Epidermal melanocyte (primary cell): Measurements from ENCODE around the gene LEFTY2.
"Not testable (repeated sequence)": the region's sequence is repeated elsewhere in the genome, so short reads cannot be mapped to it uniquely, and the experiment has no call there.

Experiments used
- DNase-seq: peaks from one replicate; pipeline ENCODE4 v3.0.0; 2011; ENCODE audit warnings: low spot score; ENCODE audit not compliant: insufficient read length

LEFTY2 gene

DNA sequence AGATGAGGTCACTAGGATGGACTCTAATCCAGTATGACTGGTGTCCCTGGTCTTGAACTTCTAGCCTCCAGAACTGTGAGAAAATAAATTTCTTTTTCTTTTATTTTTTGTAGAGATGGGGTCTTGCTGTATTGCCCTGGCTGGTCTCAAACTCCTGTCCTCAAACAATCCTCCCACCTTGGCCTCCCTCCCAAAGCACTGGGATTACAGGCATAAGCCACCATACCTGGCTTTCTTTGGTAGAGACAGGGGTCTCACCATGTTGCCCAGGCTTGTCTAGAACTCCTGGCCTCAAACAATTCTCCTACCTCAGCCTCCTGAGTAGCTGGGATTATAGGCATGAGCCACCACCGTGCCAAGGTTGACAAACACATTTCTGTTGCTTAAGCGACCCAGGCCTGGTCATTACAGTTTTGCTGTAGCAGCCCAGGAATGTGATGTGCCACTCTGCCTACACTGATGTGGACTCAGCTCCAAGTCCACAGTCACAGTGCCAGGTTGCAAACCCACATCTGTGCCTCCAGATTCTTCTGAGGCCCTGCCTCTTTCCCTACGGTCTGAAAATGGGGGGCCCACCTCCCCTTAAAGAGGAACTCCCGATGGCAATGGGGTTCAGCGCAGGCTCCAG lies 32.9 kb downstream of the LEFTY2 start:
- no peak for DNase-seq

DNA sequence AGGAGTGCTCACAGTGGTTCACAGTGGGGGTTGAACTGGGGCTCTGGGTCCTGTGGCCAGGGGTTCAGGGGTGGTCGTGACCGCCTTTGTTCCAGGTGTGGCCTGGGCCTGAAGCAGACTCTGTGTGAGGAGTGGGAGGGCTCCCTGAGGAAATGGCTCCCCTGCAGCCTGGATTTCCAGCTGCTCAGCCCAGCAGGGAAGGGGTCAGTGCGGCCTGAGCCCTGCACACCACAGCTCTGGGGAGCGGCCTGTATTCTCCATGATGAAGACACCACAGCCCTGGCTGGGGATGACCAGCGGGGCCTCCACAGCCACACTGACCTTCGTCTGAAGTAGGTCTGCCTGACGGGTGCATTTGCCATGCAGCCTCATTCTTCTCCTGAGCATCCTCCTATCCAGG lies 33.7 kb downstream of the LEFTY2 start:
- no peak for DNase-seq

DNA sequence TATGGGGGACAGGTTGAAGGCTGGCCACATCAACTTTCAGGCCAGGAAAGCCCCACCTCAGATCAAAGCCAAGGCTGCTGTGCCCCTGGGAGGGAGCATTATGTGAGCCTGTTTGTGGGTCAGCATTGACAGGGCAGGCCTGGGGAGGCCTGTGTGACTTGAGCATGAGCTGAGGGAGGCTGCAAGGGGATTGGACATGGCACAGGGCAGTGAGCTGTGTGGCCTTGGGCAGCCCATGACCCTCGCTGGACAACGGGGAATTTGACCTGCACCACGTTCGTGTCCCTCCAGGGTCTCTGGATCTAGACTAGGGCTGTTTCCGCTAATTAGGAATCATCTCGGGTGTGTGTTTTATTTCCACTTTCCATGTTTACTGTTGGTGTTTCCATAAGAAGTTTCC lies 34.6 kb downstream of the LEFTY2 start:
- DNase-seq, result no peak

DNA sequence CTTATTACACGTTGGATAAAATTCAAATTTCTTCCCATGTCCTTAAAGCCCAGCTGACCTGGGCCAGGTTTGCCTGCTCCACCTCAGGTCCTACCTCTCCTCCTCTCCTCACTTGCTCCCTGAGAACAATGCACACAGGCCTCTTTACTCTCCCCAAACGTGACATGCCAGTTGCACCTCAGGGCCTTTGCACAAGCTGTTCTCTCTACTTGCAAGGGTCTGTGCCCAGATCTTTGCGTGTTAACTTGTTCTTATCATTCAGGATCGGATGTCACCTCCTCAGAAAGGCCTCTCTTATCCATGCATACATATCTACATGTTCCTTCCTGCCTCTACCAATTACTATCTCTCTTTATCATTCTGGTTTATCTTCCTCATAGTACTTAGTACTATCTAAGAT lies 37.4 kb downstream of the LEFTY2 start:
- DNase-seq, result no peak

DNA sequence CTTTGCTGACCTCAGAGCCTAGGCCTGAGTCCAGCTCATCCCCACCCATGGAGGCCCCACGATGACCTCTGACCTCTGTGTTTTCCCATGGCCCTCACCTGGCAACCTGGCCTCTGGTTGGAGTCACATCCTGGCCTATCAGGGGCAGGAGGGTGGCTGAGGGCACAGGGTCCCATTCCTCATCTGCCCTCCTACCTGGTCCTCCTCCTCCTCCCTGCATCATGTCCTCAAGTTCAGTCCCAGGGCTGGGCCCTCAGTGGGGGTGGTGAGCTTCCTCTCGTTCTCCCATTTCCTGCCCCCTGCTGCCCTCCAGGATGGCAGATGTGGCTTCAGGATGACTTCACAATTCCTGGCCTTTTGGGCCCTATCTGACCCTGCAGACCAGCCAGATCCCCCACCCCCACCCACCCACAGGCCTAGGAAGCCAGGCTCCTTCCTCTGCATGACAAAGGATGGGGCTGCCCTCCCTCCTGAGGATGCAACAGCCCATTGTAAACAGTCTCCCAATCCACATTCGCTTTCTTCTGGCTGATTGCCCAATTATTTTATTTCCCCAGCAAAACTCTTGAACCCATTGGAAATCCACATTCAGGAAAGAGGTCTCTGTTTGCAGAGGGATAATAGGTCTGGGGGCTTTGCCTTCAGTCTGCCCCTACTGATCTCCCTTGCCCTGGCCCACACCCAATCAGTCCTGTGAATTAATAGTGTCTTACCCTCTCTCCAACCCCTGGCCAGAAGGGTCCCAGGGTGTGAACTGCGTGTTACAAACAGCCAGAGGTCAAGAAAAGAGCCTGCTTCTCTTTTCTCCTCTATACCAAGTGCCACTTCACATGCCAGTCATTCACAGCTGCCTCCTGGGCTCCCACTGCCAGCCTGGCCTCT lies 41.7 kb downstream of the LEFTY2 start:
- DNase-seq, result no peak

DNA sequence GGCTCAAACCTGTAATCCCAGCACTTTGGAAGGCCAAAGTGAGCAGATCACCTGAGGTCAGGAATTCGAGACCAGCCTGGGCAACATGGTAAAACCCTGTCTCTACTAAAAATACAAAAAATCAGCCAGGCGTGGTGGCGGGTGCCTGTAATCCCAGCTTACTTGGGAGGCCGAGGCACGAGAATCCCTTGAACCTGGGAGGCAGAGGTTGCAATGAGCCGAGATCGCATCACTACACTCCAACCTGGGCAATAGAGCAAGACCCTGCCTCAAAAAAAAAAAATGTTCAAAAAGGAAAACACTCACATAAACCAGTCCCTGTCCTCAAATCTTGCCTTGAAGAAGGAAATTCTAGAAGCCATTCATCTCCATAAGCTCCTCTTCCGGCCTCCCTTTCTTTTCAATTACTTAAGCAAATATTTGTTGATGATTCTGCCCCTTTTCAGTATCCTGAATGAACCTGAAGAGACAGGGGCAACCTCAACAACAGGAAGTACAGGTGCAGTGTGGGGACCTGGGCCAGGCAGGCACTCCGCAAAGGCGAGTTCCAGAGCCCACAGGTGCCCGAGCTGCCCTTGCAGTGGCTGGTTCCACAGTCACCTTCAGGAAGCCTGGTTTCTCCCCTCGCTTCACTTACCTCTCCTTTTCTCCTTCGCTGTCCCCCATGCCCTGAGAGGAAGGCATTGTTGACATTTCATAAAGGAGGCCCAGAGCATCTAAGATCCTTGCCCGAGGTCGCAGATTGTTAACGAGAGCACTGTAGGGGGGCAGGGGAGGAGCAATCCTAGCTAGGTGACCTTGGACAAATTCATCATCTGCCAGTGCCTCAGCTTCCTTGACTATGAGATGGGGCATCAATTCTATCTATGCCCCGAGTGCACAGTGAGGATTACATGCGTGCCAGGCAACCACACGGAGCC lies 43.2 kb downstream of the LEFTY2 start:
- no peak for DNase-seq

DNA sequence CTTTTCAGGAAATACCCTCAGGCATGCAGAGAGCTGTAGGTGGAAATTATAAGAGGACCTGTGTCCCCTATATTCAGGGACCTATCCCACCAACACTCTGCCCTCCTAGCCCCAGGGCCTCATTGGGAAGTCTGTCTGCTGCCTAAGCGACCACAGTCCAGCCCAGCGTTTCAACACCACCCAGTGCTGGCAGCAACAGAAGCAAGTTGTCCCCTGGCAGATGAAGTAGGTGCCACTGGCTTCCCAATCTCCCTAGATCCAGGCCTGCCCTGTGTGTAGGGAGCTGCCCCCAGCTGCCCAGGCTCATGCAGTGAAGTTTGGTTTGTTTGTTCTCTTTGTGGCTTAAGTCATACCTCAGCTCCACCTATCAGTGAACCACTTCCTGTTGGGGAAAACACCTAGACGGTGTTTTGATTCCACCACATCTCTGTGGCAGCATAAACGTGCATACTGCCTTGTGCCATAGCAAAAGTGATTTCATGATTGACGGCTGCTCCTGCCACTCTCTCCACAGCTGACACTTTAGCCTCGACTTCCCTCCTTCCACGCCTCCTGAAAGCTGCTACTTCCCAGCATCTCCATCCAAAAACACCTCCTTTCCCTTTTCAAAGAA lies 44.0 kb downstream of the LEFTY2 start:
- DNase-seq, result no peak

DNA sequence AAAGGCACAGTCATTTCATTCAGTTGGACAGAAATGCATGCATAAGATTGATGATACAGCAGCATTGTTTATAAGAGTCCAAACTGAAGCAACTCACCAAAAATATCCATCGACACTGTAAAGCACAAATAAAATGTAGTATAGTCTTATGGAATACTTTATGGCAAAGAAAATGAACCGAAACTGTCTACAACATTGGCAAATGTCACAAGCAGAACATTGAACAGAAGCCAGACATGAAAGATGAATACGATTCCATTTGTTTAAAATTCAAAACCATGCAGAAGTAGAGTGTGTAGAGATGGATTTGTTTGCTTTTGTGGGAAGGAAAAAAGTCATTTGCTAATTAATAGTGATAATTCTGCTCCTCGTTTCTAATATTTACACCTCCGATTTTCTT lies 44.5 kb downstream of the LEFTY2 start:
- no peak for DNase-seq

DNA sequence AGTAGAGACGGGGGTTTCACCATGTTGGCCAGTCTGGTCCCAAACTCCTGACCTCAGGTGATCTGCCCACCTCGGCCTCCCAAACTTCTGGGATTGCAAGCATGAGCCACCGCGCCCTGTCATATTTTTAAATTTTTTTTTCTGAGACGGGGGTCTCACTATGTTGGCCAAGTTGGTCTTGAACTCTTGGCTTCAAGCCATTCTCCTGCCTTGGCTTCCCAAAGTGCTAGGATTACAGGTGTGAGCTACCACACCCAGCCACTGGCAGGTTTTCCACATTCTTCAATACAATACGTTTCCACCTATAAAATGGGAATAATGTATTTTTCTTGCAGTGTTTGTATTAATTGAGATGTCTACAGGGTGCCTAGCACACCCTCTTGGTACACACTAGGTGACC lies 48.7 kb downstream of the LEFTY2 start:
- no peak for DNase-seq

DNA sequence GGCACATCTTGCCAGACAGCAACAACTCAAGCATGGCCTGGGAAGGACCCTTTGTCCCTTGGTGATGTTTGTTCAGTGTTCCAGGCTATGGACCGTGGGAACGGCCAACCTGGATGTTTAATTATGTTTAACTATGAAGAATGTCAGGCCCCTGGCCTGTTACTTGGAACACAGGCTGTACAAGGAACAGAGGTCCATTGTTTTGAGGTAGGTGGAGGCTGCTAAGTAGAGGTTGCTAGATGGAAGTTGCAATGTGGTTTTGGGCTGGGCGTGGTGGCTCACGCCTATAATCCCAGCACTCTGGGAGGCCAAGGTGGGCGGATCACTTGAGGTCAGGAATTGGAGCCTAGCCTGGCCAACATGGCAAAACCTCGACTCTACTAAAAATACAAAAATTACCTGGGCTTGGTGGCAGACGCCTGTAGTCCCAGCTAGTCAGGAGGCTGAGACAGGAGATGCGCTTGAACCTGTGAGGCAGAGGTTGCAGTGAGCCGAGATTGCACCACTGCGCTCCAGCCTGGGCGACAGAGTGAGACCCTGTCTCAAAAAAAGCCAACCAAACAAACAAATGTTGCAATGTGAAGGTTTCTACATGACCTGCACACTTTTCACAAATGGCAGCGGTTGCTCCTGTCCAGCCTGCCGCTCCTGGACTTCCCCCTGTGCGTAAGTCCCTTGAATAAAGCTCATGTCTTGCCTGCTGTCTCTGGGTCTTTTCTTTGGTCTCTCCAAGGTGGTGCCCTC lies 49.6 kb downstream of the LEFTY2 start:
- no peak for DNase-seq

DNA sequence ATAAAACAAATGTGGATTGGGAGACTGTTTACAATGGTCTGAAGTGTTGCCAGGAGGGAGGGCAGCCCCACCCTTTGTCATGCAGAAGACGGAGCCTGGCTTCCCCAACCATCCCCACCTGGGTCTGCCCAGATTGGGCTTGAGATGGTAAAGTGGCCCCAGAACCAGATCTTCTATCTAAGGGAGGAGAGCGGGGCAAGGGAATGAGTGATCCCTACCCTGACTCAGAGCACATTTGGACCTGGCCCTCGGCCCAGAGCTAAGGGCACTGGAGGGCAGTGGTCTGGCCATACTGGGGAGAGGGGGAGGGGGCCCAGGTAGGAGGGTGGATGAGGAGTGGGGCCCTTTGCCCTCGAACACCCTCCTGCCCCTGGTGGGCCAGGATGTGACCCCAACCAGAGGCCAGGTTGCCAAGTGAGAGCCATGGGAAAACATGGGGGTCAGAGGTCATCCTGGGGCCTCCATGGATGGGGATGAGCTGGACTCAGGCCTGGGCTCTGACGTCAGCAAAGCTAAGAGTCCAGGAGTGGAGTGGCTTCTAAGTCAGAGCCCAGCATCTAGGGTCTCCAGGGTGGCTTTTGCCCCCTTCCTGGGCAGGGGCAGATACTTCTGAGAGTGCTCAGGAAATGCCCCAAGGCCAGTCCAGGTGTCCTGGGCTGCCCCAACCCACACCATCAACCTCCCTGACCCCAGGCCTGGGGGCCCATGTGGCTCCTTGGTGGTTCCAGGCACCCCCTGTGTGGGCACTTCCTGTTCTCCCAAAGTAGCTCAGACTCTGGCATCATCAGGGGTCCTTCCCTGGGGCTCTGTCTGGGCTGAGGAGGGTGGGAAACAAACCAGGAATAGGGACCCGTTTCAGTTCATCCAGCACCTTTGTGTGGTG lies 50.4 kb downstream of the LEFTY2 start:
- DNase-seq, result no peak

DNA sequence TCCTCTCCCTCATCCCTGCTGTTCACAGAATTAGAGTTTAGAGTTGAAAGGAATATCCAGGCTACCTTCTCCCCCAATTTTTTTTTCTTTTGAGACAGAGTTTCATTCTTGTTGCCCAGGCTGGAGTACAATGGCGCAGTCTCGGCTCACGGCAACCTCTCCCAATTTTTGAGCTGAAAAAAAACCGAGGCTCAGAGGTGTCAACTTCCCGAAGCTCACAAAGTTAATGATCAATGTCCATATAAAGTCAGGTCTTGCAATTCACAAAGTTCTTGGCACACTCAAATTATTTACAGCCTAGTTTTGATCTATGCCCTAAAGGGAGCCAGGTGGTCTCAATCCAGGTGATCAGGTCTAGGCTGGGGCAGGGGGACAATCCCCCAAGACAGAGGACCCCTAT lies 51.3 kb downstream of the LEFTY2 start:
- no peak for DNase-seq

DNA sequence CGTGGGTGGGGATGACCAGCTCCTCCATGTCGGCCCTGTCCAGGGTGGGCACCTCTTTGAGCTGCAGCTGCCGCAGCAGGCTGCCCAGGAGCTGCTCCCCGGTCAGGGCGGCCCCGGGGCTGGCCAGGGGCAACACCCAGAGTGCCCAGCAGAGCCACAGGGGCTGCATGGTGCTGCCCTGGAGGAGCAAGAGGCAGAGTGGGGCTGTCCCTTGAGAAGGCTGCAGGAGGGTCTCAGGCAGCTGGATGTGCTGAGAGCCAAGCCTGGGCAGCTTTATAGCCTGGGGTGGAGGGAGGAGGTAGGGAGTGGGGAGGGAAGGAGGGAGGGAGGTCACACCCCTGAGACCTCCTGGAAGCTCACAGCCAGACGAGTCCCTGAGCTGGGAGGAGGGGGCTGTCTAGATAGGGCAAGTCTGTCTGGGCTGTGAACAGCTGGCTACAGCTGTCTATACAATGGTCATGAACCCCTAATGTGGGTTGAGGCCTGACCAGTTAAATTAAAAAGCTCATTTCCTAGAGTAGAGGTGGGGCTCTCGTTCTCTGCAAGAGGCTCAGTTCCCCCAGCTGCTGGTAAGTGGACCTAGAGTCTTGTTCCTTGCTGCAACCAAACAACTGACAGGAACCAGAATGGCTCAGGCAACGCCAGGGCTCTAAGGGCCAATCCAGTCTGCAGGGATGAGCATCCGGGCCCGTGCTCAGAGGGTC lies 52.0 kb downstream of the LEFTY2 start, which contains the start of gene LEFTY1:
Gene LEFTY1, minus strand, starts transcription at position 249 of the 704 bp plus-strand sequence. Its CDS starts 80 bp downstream, at position 169.
- DNase-seq, result no peak

DNA sequence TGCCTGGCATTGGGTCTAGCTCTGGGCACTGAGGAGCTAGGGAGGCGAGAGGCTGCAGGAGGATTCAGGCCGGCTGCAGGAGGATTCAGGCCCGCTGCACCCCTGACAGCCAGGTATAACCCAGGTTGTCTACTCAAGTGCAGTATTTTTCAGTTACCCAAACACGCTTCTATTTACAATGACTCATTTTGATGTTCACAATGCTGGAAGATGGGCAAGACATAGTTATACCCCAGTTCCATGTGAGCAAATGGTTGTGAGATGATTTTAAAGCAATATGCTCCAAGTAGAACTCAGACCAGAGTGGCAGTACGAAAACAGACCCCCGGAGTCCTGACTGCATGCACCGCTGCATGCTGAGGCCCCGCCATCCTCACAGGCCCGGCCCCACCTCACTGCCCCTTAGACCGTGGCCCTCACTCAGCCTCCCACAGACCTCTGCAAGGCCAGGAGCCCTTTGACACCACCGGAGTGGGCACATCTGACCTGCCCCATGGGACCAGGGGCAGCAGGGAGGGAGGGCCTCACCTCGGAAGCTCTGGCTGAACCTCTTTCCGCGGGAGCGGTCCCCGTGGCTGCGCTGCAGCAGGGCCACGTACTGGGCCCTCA lies 52.6 kb downstream of the LEFTY2 start:
- no peak for DNase-seq

DNA sequence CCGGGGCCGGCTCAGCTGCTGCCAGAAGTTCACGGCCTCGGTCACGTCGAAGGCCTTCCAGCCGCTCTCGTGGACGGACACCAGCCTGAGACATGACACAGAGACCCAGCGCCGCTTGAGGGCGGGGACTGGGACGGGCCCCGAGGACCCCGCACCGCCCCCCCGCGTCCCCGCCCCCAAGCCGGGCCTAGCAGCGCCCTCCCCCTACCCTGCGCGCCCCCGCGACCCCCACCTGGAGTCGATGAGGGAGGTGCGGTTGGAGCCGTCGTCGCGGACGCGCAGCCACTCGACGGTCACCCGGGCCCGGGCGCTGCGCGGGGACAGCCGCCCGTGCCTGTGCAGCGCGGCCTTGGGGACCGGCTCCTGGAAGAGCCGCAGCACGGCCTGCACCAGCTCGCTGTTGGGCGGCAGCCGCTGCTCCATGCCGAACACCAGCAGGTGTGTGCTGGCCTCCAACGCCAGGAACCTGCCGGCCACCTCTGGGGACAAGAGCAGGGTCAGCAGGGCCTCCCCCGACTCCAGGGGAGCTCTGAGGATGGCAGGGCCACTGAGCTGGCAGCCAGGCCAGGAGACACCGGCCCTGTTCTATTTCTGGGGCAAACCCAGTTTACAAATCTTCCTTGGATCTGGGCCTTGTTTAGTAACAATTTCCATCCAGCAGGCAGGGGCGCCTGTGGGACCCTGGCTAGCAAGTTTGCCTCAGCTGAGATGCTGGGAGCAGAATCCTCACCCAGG lies 53.3 kb downstream of the LEFTY2 start:
- DNase-seq, result not testable (repeated sequence)

DNA sequence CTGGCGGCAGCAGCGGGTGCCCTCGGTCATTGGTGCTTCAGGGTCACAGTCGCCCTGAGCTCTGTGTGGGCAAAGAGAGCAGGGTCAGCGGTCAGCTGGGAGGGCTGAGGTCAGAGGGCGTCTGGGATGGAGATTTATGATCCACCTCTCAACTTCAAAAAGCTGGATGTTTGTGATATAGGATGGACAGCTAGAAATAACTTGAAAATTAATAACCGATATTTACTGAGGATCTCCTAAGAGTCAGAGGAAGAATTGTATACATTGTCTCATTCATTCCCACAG lies 54.0 kb downstream of the LEFTY2 start:
- no peak for DNase-seq
